GM21515 (cell line): ENCODE data around the gene ZBTB16.

Experiments
- ATAC-seq: cut with Tn5 transposase; IDR thresholded peaks from one replicate; pipeline ENCODE4 v1.9.1; 2021; ENCODE audit not compliant: unreplicated experiment

ZBTB16 gene

GRCh38 chr11:114063149-114063828 is 3.8 kb downstream of the ZBTB16 start:
- ATAC-seq: no peak

GRCh38 chr11:114063829-114064201 is 4.3 kb downstream of the ZBTB16 start:
- ATAC-seq: no peak

DNA sequence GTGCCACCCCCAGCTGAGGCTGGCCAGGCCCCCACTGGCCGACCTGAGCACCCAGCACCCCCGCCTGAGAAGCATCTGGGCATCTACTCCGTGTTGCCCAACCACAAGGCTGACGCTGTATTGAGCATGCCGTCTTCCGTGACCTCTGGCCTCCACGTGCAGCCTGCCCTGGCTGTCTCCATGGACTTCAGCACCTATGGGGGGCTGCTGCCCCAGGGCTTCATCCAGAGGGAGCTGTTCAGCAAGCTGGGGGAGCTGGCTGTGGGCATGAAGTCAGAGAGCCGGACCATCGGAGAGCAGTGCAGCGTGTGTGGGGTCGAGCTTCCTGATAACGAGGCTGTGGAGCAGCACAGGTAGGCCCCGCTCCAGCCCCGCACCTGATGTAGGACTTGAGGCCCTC is 4.7 kb downstream of the ZBTB16 start:
- no peak for ATAC-seq

DNA sequence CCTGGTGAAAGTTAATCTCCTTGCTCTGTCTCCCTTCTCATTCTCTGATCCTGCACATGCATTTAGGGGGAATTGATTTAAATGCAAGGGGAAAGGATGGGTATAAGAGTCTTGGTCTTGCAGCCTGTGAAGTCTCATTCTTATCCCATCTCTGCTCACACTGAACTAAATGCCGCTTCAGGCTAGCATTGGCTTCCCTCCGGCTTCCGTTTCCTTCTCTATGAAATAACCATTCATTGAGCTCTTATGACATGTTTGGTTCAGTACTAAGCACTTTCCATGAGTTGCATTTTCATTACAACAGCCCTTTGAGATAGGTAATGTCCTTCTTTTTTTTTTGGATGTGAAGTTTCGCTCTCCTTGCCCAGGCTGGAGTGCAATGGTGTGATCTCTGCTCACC is 5.6 kb downstream of the ZBTB16 start:
- ATAC-seq: no peak

DNA sequence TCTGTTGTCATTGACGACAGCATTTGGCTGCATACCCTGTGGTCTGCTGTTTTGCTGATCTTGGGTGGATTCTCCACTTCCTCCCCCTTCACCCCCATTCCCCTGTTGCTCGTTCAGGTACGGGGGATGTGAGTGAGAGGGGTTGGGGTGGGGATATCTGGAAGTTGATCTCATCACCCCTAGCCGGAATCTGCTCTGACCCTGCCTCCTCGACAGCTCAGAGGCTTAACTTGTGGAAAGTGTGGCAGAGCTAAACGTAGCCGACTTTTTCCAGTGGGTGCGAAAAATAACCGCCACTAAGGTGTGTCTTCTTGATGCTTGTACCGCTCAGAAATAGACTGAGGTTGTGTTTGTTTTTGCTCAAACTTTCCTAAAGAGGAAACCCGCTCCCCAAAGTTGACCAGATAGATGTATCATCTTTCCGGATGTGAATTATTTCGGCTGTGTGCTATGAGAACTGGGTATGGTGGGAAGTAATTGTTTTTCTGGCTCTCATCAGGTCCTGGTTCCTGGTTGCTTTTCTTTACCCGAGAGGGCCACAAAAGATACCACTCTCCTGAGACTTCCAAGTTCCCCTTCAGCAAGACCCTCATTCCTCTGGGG is 6.6 kb downstream of the ZBTB16 start:
- ATAC-seq: no peak

GRCh38 chr11:114068327-114068726 is 8.8 kb downstream of the ZBTB16 start:
- no peak for ATAC-seq

- no peak for ATAC-seq
Observed at GRCh38 chr11:114070464-114071139, 11.1 kb downstream of the ZBTB16 start.

GRCh38 chr11:114073007-114073827 is 13.7 kb downstream of the ZBTB16 start:
- no peak for ATAC-seq

DNA sequence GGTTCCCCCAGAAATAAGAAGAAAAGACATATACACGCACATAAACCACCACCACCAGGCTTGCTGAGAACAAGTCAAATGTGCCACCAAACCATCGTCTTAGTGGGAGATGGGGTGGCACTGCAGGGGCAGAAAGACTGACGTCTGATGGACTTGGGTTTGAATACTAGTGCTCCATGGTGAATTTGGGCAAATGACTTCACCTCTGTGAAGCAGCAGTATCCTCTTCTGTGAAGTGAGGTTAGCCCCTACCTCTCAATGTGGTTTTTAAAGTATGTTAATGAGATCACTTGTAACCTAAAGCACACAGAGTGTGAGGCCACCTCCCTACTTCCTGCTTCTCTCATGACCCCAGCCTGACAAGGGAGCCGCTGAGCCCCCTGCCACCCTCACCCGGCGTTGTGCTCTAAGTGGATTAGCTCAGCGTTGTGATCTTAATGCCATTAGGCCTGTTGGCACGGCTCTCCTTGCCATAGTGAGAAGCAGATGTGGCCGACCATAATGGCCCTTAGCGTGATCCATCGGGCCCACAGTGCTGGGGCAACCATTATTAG is 14.4 kb downstream of the ZBTB16 start:
- no peak for ATAC-seq

DNA sequence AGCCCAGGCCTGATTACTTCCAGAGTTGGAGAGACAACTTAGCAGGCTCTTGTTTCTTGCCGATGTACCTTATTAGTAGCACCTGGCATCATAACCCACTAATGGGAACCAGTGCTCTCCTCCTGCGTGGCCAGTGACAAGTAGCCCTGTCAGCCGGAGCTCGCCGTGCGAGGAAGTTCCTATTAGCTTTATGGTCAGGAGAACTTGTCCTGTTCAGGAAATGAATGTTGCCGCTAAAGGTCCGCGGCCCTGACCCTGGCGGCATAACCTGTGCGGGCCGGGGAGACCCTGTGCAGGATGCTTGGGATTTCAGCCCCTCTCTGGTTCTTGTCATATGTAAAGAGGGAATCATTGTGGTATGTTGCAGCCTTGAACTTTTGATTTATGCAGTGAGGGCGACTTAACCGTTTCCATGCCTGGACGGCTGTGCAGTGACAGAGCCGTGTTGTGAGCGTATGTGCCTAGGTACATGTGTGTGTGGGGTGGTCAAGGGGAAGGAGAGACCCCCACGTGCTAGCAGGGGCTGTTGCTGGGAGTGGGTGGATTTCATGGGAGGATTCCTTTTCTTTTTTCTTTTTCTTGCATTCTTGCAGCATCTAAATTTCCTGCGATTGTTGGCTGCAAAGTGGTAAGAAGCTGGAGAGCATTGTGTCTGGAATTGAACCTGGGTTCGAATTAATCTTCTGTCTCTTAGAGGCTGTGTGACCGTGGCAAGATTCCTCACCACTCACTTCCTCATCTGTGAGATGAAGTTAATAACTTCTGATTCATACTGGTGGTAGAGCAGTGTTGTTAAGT is 15.2 kb downstream of the ZBTB16 start:
- no peak for ATAC-seq

- no peak for ATAC-seq
Observed at GRCh38 chr11:114075344-114075610, 15.8 kb downstream of the ZBTB16 start.

GRCh38 chr11:114075891-114076441 is 16.5 kb downstream of the ZBTB16 start:
- ATAC-seq: no peak

GRCh38 chr11:114076921-114077331 is 17.4 kb downstream of the ZBTB16 start:
- no peak for ATAC-seq

GRCh38 chr11:114077482-114078305 is 18.2 kb downstream of the ZBTB16 start:
- ATAC-seq: no peak

DNA sequence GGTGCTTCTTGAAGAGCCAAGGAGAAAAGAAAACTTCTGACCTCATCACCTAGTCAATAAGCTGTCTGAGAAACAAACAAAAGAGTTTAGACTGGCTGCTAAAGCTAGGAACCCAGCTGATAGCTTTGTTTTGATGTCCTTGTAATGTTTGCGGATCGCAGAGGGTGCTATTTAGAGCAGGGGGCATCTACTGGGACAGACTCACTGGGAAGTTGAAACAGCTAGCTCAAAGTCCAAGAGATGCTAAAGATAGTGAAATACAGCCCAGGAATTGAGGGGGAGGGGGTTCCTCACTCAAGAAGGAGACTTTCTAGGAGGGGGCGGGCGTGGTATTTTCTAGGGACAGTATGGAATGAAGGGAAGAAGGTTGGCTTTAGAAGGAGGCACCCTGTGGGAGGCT is 18.9 kb downstream of the ZBTB16 start:
- ATAC-seq: no peak

DNA sequence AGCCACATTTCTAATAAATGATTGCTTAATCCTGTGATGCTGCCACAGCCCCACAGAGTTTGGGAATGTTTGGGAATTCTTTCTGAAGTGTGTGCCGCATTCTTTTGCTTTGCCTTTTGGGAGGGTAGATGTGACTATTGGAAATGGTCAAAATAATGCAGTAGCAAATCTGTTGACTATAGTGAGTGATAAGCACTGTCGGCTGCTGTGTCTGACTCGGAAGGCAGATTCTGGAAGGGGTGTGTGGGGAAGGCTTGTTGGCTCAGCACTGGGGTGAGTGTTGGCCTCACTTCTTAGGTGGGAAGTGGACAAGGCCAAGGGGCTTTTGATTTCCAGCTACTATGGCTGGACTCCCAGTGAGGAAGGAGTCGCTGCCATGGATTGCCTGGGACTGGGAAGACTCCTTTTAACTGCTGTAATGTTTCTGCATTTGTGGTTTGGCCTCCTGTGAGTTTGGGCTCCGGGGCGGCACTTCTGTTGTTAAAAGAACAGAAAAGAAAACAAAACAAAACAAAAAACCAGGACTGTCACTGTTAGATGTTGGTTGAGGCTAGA is 20.1 kb downstream of the ZBTB16 start:
- ATAC-seq: no peak

DNA sequence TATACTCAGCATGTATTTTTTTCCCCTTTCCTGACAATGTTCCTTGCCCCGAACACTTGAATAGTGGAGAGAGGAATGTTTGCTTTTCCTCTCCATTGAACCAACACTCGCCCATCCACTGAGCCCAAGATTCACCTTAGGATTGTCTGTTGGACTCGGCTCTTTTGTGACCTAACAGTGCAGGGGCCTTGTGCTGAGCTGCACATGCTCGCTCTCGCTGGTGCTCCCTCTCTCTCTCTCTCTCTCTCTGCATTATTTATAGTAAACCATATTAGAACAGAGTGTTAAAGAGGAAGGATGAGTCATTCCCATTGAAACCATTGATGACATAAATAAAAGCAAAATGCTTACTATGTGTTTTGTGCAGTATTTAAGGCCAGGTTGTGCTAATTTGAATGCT is 20.7 kb downstream of the ZBTB16 start:
- ATAC-seq: no peak

DNA sequence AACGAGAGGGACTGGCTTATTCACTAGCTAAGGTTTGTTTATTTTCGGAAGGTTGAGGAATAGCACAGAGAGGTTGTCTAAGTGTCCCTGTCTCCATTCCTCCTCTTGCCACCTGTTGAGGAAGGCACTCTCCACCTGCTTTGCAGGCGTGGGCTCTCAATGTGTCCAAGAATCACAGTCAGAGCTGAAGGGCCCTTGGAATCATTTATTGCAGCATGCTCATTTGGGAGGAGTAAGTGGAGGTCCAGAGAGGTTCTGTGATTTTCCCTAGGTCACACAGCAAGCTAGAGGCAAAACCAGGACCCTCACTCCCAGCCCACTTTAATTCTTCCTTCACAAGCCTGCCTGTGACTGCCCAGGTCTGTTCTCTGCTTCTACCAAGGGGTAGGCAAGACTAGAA is 21.3 kb downstream of the ZBTB16 start:
- no peak for ATAC-seq
